ENCODE measurements around the gene TAP2. TPM values are rescaled to one million over a fixed set of nuclear protein-coding genes. Genes with fewer than 3 reads are reported as not detected.
A peak's percentile ranks its signal among the peaks of the same experiment; 100 is the strongest.
"Not testable (repeated sequence)": the region's sequence is repeated elsewhere in the genome, so short reads cannot be mapped to it uniquely, and the experiment has no call there.

TAP2 gene
- total RNA-seq: 100 to 1,000 TPM in 1 of 2 donors, 10 to 100 TPM in 1; 94.0 to 169 TPM

DNA sequence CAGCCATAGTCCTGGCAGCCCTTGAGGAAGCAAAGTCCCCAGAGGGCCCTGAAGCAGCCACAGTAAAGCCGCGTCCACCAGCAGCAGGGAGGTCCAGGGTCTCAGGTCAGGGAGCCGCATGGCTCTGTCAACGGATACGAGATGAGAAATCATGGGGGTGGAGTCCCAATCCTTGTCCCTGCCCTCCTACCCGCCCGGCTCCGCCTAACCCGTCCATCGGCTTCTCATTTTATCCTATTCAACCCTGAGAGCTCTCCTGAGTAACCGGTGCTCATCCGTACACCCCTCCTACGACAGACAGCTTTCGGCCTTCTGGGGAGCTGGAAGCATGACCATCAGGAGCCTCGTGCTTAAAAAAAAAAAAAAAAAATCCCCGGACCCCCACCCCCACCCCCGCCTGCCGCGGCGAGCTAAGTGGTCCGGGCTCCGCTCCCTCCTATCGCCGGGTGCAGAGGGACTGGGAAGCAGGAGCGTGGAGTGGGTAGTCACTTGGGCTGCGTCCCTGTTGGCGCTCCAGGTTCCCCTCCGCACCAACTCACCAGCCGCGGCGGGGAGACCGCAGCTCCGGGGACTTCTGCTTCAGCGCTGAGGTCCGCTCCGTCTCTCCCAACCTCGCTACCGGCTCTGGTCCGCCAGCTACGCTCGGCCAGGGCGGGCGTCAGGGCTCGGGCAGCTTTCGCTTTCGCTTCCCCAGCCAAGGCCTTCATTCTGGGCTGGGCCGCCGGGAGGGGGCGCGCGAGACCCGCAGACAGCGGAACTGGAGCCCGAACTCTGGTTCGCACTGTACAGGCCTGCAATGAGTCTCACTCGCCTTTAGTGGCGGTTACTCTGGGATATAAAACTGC, at the start of gene TAP2:
TSS of gene TAP2 (minus strand) at position 626 of the 845 bp plus-strand sequence. CDS start at position 120, 506 bp downstream.
- H3K27me3 Mint-ChIP-seq: no peaks in the 10 kb centered on the region
- peak; percentile 83 for ATAC-seq (replicated peaks)
- peak within 1 kb of the TSS; percentile 65 for H3K27ac Mint-ChIP-seq
- peaks cover 58% of the 10 kb centered on the region for H3K4me1 Mint-ChIP-seq
- H3K36me3 Mint-ChIP-seq (ENCODE audit: low read depth): peaks cover 81% of the 10 kb centered on the region
- H3K9me3 Mint-ChIP-seq: no peaks in the 10 kb centered on the region
- peak within 1 kb of the TSS; percentile 95 for H3K4me3 Mint-ChIP-seq

DNA sequence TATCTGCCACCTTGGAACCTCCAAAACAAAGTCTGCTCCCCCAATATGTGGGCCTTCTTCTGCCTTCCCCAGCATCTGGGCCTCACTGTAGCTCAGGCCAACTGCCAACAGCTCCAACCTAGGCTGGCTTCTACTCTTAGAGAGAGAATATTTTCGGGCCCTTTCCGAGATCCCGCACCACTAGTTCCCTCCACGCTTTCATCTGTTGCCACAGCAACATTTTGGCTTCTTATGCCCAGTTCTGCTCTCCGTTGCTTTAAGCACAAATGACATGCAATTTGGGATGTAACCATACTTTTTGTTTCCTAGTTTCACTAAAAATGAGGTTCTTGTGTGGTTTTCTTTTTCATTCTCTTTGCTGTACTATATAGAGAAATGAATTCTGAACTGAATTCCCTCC, 49.1 kb upstream of the TAP2 start:
- H3K4me1 Mint-ChIP-seq: peaks cover 1% of the 10 kb centered on the region
- no peaks in the 10 kb centered on the region for H3K36me3 Mint-ChIP-seq (ENCODE audit: low read depth)
- no peak overlapping the region for H3K4me3 Mint-ChIP-seq
- no peaks in the 10 kb centered on the region for H3K27me3 Mint-ChIP-seq
- no peak for ATAC-seq (replicated peaks)
- no peak overlapping the region for H3K27ac Mint-ChIP-seq
- H3K9me3 Mint-ChIP-seq: no peaks in the 10 kb centered on the region

DNA sequence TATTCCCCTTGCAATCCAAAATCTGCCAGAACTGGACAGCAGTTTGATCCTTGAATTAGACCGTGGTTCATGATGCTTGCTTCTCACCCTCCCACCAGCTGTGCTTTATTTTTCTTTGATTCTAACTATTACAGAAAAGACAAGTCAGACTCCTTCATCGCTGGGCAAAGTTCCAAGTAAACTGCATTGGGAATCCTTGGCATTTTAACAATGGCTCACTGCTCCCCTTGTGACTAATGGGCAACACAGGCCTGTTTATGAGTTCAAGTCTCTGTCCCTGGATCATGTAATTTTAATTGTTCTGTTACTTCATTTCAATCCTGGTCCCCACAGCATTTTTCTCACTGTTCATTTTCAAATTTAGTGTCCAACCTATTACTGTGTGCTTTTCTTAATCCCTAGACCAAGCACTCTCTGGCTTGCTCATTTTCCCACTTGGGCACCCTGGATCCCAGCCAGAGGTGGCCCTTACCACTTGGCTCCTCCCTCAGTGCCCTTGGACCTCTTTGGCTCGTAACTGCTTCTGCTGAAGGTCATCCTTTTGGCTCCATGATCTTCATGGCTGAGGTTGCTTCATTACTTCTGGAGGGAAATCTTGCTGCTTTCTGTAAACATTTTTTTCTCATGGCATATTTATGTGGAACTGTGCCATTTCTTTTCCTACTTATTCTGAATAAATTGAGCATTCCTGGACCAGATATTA, 48.3 kb upstream of the TAP2 start:
- no peaks in the 10 kb centered on the region for H3K36me3 Mint-ChIP-seq (ENCODE audit: low read depth)
- ATAC-seq (replicated peaks): no peak
- H3K4me1 Mint-ChIP-seq: peaks cover 4% of the 10 kb centered on the region
- no peaks in the 10 kb centered on the region for H3K9me3 Mint-ChIP-seq
- no peak overlapping the region for H3K4me3 Mint-ChIP-seq
- H3K27ac Mint-ChIP-seq: no peak overlapping the region
- H3K27me3 Mint-ChIP-seq: no peaks in the 10 kb centered on the region

DNA sequence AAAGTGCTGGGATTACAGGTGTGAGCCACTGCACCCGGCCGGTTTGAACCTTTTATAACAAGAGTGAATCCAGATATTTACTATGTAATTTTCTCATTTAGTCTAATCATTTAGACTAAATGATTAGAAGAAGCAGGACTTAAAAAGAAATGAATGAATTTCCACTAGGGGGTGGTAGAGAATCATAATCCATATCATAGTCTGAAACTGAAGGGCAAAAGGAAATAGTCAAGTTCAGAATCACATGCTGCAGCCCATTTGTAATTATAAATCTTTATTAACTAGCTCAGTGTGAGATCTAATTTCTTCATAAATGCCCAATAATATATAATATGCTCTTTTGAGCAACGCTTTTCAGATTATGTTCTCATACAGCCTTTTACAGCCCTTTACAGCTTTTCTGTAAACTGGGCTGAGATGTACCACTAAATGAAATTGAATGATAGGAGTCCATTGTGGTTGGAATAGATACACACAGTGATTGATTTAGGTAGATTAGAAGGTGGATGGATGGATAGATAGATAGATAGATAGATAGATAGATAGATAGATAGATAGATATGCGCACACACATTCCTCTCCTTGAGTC, 47.3 kb upstream of the TAP2 start:
- Mint-ChIP-seq H3K27me3 (no peaks in the 10 kb centered on the region), H3K27ac (no peak overlapping the region), H3K9me3 (no peaks in the 10 kb centered on the region), H3K4me3 (no peak overlapping the region), H3K36me3 (ENCODE audit: low read depth) (no peaks in the 10 kb centered on the region), H3K4me1 (peaks cover 4% of the 10 kb centered on the region)
- peak; percentile 64 for ATAC-seq (replicated peaks)

DNA sequence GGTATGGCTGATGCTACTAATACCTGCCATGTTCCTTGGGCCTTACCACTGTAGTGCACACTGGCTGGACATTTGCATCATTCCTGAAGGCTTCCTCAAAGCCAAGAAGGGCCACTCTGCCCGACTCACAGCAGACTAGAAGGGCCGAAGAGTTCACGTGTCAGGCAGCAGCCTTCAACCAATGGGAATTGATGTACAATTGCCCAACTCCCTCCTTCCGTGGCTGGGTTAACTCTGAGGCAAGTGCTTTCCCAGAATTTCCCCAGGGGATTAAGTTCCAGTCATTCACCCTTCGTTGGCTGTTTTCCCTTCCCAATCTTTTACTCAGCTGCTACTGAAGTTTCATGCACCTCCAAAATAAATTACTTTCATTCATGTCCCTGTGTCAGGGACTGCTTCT, 45.2 kb upstream of the TAP2 start:
- Mint-ChIP-seq H3K9me3 (no peaks in the 10 kb centered on the region), H3K27ac (no peak overlapping the region), H3K27me3 (no peaks in the 10 kb centered on the region), H3K36me3 (ENCODE audit: low read depth) (peaks cover 7% of the 10 kb centered on the region), H3K4me3 (no peak overlapping the region), H3K4me1 (peaks cover 4% of the 10 kb centered on the region)
- ATAC-seq (replicated peaks): no peak

DNA sequence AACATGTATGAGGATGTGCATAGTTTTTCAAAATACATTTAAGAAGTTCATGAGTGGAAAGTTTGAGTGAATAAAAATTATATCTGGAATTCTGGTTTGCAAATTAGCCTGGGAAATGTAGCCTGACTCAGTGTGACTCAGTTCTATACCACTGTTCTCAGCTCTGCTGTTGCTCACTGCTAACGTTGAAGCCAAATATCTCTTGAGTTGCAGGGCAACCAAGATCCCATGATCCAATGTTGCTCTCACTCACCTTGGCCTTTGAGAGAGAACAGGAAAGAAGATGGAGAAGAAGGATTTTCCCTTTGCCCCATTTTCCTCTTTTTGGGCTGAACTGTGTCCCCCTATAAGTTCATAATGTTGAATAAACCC, 44.3 kb upstream of the TAP2 start:
- Mint-ChIP-seq H3K4me1 (peaks cover 4% of the 10 kb centered on the region), H3K36me3 (ENCODE audit: low read depth) (peaks cover 7% of the 10 kb centered on the region), H3K27me3 (no peaks in the 10 kb centered on the region), H3K27ac (no peak overlapping the region), H3K9me3 (no peaks in the 10 kb centered on the region), H3K4me3 (no peak overlapping the region)
- peak; percentile 74 for ATAC-seq (replicated peaks)

DNA sequence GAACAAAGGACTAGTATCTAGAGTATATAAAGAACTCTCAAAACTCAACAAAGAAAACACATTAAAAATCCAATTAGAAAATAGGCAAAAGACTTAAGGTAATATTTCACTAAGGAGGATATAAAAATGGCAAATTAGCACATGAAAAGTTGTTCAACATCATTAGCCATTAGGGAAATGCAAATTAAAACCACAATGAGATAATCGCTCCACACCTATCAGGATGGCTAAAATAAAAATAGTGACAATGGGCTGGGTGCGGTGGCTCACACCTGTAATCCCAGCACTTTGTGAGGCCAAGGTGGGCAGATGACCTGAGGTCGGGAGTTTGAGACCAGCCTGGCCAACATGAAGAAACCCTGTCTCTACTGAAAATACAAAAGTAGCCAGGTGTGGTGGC, 42.4 kb upstream of the TAP2 start:
- H3K9me3 Mint-ChIP-seq; H3K27ac Mint-ChIP-seq; H3K36me3 Mint-ChIP-seq (ENCODE audit: low read depth); H3K27me3 Mint-ChIP-seq; ATAC-seq (replicated peaks); H3K4me3 Mint-ChIP-seq; H3K4me1 Mint-ChIP-seq: not testable (repeated sequence)

DNA sequence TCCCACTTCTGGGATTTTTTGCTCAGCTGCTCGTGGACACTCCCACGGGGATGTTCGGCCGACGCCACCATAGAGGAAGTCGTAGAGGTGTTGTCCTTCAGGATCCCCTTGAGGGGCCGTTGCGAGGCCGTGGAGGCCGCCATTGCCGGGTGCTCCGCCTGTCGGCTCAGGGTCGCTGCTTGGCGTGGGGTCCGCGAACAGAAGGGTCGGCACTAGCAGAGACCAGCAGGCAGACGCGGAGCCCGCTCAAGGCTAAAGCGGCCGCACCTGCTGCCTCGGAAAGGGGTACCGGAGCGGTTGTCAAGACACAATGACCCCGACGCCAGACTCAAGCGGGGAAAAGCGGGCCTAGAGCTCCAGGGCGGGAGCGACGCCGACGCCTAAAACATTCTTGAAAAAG, 41.2 kb upstream of the TAP2 start:
- peaks cover 7% of the 10 kb centered on the region for H3K36me3 Mint-ChIP-seq (ENCODE audit: low read depth)
- no peak overlapping the region for H3K27ac Mint-ChIP-seq
- peaks cover 4% of the 10 kb centered on the region for H3K4me1 Mint-ChIP-seq
- H3K9me3 Mint-ChIP-seq: no peaks in the 10 kb centered on the region
- H3K27me3 Mint-ChIP-seq: no peaks in the 10 kb centered on the region
- no peak overlapping the region for H3K4me3 Mint-ChIP-seq
- no peak for ATAC-seq (replicated peaks)

DNA sequence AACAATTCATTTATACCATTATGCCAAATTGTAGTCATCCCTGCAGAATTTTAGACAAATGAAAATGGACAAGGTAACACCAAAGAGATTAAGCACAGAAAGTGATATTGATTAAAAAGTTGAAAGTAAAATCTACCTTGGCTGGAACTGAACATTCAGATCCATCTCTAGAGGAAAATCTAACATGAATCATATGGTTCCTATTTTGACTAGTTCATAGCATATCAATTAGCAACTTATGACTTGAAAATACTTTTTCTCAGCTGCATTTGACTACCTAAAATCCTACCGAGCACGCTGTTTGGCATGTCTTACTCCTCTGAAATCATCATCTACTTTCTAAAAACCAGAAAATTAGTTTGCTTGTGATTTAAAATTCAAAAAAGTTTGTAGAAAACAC, 38.1 kb upstream of the TAP2 start:
- Mint-ChIP-seq H3K4me1 (no peaks in the 10 kb centered on the region), H3K27me3 (no peaks in the 10 kb centered on the region), H3K4me3 (no peak overlapping the region), H3K36me3 (ENCODE audit: low read depth) (peaks cover 7% of the 10 kb centered on the region), H3K9me3 (no peaks in the 10 kb centered on the region), H3K27ac (no peak overlapping the region)
- peak; percentile 23 for ATAC-seq (replicated peaks)

DNA sequence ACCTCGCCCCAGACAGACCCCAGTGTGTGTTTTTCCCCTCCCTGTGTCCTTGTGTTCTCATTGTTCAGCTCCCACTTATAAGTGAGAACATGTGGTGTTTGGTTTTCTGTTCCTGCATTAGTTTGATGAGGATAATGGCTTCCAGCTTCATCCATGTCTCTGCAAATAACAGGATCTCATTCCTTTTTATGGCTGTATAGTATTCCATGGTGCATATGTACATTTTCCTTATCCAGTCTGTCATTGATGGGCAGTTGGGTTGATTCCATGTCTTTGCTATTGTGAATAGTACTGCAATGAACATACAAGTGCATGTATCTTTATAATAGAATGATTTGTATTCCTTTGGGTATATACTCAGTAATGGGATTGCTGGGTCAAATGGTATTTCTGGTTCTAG, 35.4 kb upstream of the TAP2 start:
- not testable (repeated sequence) for H3K9me3 Mint-ChIP-seq; H3K27me3 Mint-ChIP-seq; H3K36me3 Mint-ChIP-seq (ENCODE audit: low read depth); H3K27ac Mint-ChIP-seq; ATAC-seq (replicated peaks); H3K4me1 Mint-ChIP-seq; H3K4me3 Mint-ChIP-seq

DNA sequence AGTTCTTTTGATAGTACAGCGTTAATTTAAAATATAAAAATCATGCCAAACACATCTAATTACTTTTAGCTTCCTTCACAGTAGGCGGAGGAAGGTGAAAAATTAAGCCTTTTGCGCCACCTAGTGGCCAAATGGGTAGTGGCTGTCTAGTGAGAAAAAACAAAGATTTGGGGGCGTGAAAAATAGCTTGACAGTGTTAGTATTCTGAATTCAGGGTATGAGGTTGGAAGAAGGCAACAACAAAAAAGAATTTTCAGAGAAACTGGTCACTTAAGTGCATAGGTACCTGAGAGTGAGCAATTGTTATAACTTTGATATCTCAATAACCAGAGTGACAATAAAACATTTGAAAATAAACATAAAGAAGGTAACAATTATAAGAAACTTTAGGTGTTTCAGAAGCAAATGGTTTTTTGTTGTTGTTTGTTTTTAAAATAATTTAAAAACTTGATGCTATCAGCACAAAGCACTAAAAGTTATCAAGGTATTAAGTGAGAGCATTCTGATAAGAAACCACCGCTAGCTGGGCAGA, 29.8 kb upstream of the TAP2 start:
- peak; percentile 85 for ATAC-seq (replicated peaks)

DNA sequence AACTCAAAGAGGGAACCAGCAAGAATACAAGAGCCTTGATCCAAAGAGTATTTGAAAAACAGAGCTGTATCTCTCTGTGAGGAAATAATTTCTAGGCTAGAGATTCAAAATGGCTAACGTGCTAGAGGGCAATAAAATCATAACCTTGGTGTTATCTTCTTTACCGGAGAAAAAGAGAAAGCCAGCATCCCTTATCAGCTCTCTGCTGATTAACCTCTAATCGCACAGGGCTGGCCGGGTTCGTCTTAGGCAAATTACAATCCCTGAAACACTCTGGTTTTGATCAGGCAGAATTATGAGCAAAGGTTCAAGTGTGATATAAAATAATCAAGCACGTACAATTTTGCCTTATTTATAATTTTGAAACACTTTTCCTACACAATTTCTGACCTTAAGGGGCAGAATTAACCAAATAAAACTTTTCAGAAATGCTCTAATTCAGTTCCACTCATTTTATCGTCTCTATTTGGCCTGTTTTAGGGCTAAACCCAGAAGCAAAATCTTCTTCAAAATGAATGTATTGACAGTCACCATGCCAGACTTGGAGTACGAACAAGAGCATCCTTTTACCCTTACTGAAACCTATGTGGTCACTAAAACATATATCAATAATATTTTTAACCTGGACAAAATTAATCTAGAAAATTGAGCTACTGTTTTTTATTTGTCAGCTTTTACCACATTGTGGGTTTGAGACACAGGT, 29.2 kb upstream of the TAP2 start:
- H3K4me1 Mint-ChIP-seq: peaks cover 20% of the 10 kb centered on the region
- peak; percentile 23 for ATAC-seq (replicated peaks)
- peaks cover 4% of the 10 kb centered on the region for H3K27me3 Mint-ChIP-seq
- no peaks in the 10 kb centered on the region for H3K9me3 Mint-ChIP-seq
- H3K36me3 Mint-ChIP-seq (ENCODE audit: low read depth): peaks cover 6% of the 10 kb centered on the region
- H3K4me3 Mint-ChIP-seq: peak overlapping the region; percentile 25
- peak overlapping the region; percentile 36 for H3K27ac Mint-ChIP-seq

More for the DNA sequence above, 29.8 kb upstream of the TAP2 start:
- H3K36me3 Mint-ChIP-seq (ENCODE audit: low read depth): peaks cover under 1% of the 10 kb centered on the region
- peak overlapping the region; percentile 11 for H3K27ac Mint-ChIP-seq
- H3K4me3 Mint-ChIP-seq: peak overlapping the region; percentile 25
- H3K9me3 Mint-ChIP-seq: no peaks in the 10 kb centered on the region
- H3K4me1 Mint-ChIP-seq: peaks cover 20% of the 10 kb centered on the region
- H3K27me3 Mint-ChIP-seq: peaks cover 4% of the 10 kb centered on the region

DNA sequence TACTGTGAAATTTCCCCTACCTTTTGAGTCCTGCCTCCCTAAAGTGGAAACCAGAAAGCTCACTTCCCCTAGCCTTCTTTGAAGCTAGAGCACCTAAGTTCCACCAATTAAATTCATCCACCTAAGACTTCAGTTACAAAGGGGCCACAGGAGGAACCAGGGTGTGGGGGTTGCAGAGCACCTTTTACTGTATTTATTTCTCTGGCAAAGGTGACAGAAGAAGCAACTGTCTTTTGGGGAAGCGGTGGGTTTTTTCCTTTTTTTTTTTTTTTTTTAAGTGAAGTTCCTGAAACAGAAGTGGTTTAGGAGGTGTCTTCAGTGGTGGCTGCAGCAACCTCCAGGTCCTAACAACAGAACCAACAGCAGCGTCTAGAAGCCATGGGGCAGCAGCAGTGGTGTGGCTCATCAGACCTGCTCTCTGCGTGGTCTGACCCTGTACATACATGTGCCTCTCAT, 28.5 kb upstream of the TAP2 start:
- H3K9me3 Mint-ChIP-seq: no peaks in the 10 kb centered on the region
- peak overlapping the region; percentile 36 for H3K27ac Mint-ChIP-seq
- peaks cover 4% of the 10 kb centered on the region for H3K27me3 Mint-ChIP-seq
- peaks cover 20% of the 10 kb centered on the region for H3K4me1 Mint-ChIP-seq
- H3K4me3 Mint-ChIP-seq: peak overlapping the region; percentile 25
- H3K36me3 Mint-ChIP-seq (ENCODE audit: low read depth): peaks cover 12% of the 10 kb centered on the region
- peak; percentile 29 for ATAC-seq (replicated peaks)

Data from activated T-helper 17 cell treated with anti-CD3 and anti-CD28 coated beads, Interleukin-2, amount 50 U/mL, for 72 hours (primary cell).